ENCODE data around the gene REC8.

DNA sequence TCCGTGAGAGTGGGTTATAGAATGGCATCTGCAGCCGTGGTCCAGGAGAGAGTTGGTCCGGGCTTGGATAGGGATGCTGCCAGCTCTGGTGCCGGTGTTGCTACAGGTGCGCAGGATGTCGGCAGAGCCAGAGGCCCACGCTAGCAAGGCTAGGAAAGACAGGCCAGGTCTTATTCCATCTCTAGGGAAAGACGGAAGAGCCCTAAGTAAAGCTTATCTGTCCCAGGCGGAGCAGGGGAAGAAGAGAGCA is 36.4 kb upstream of the REC8 start:
- TF ChIP-seq, protein P1, sequence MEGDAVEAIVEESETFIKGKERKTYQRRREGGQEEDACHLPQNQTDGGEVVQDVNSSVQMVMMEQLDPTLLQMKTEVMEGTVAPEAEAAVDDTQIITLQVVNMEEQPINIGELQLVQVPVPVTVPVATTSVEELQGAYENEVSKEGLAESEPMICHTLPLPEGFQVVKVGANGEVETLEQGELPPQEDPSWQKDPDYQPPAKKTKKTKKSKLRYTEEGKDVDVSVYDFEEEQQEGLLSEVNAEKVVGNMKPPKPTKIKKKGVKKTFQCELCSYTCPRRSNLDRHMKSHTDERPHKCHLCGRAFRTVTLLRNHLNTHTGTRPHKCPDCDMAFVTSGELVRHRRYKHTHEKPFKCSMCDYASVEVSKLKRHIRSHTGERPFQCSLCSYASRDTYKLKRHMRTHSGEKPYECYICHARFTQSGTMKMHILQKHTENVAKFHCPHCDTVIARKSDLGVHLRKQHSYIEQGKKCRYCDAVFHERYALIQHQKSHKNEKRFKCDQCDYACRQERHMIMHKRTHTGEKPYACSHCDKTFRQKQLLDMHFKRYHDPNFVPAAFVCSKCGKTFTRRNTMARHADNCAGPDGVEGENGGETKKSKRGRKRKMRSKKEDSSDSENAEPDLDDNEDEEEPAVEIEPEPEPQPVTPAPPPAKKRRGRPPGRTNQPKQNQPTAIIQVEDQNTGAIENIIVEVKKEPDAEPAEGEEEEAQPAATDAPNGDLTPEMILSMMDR (IDR thresholded peaks at IDR 0.05), result no peak
- no peak for TF ChIP-seq POLR2A (IDR thresholded peaks at IDR 0.05)

Data from uterus (tissue), 2 donors.